DMS153 treated with DMSO at 0.1 percent for 48 hours (cell line): ENCODE data around the gene ACTG1.
A peak's percentile ranks its signal among the peaks of the same experiment; 100 is the strongest.

Experiments used
- DNase-seq: peaks from one replicate; lab custom pipeline; 2025; ENCODE audit not compliant: unreplicated experiment; lab: John Stamatoyannopoulos, UW

ACTG1 gene

GRCh38 chr17:81512562-81513371 is at the start of gene ACTG1:
ACTG1 (minus strand) TSS chr17:81512799; CDS start chr17:81512354, 445 bp downstream.
- DNase-seq, result peak; percentile 85

- DNase-seq, result no peak
These were observed 48.9 kb upstream of the ACTG1 start for GRCh38 chr17:81561494-81561885.

- no peak for DNase-seq
These were observed 46.6 kb upstream of the ACTG1 start for GRCh38 chr17:81558941-81559806.

- no peak for DNase-seq
These were observed 45.5 kb upstream of the ACTG1 start for GRCh38 chr17:81558115-81558468.

- no peak for DNase-seq
These were observed 44.9 kb upstream of the ACTG1 start for GRCh38 chr17:81557276-81558114.

GRCh38 chr17:81556863-81557262 is 44.3 kb upstream of the ACTG1 start:
- no peak for DNase-seq

- no peak for DNase-seq
These were observed 43.6 kb upstream of the ACTG1 start for GRCh38 chr17:81556175-81556691.

GRCh38 chr17:81553616-81554181 is 41.1 kb upstream of the ACTG1 start:
- peak; percentile 26 for DNase-seq

GRCh38 chr17:81553018-81553615 is 40.5 kb upstream of the ACTG1 start:
- DNase-seq, result peak; percentile 68

- peak; percentile 34 for DNase-seq
These were observed 39.8 kb upstream of the ACTG1 start, which contains the start of gene FAAP100 for GRCh38 chr17:81552244-81553017. FAAP100 (minus strand) TSS chr17:81552353; CDS start chr17:81552330, 23 bp downstream.

- no peak for DNase-seq
These were observed 39.1 kb upstream of the ACTG1 start for GRCh38 chr17:81551458-81552243.

GRCh38 chr17:81550830-81551457 is 38.3 kb upstream of the ACTG1 start:
- no peak for DNase-seq

- DNase-seq, result no peak
These were observed 37.7 kb upstream of the ACTG1 start for GRCh38 chr17:81550285-81550684.

GRCh38 chr17:81549826-81550225 is 37.2 kb upstream of the ACTG1 start:
- no peak for DNase-seq

- DNase-seq, result no peak
These were observed 36.5 kb upstream of the ACTG1 start for GRCh38 chr17:81549031-81549557.

- DNase-seq, result no peak
These were observed 35.0 kb upstream of the ACTG1 start for GRCh38 chr17:81547614-81547982.

- DNase-seq, result no peak
These were observed 34.5 kb upstream of the ACTG1 start for GRCh38 chr17:81546906-81547613.
